CD4-positive, alpha-beta memory T cell (primary cell): Measurements from ENCODE around the gene SLC24A4. TPM values are rescaled to one million over a fixed set of nuclear protein-coding genes. Genes with fewer than 3 reads are reported as not detected.

Source experiments
- CTCF ChIA-PET: fragments of 350-600 bp; sonication (Branson Sonifier 250); formaldehyde crosslinking; loops from one replicate; lab custom pipeline; 2021; ENCODE audit warnings: inconsistent platforms; ENCODE audit not compliant: partially characterized antibody; lab: Charles Lee
- POLR2A ChIA-PET: fragments of 350-600 bp; sonication (Branson Sonifier 250); formaldehyde crosslinking; loops from one replicate; lab custom pipeline; 2021; ENCODE audit not compliant: partially characterized antibody; lab: Charles Lee
- DNase-seq, 5 donors: peaks; one replicate each; pipeline versions ENCODE4 v3.0.0 to v3.0.0-alpha.2; 2020 to 2022; ENCODE audit warnings: mixed read lengths in 1 of 5
- H3K27ac ChIP-seq: one replicate; pipeline ENCODE4 v1.7.0; 2013; ENCODE audit warnings: low read depth, low read length
- H3K27me3 ChIP-seq: 2 replicates; pipeline ENCODE4 v1.7.0; 2013; ENCODE audit warnings: mild to moderate bottlenecking, low read length, moderate library complexity; ENCODE audit not compliant: insufficient read depth
- H3K36me3 ChIP-seq: 2 replicates; pipeline ENCODE4 v1.7.0; 2013; ENCODE audit warnings: mild to moderate bottlenecking, low read length, moderate library complexity; ENCODE audit not compliant: insufficient read depth
- H3K4me1 ChIP-seq: 2 replicates; pipeline ENCODE4 v1.7.0; 2013; ENCODE audit warnings: mild to moderate bottlenecking, low read length, moderate library complexity; ENCODE audit not compliant: insufficient read depth
- H3K4me3 ChIP-seq, 2 donors: one replicate each; pipeline ENCODE4 v1.7.0; 2013; ENCODE audit warnings: low read length in 2 of 2, mild to moderate bottlenecking in 1 of 2
- H3K9me3 ChIP-seq, 2 donors: one replicate each; pipeline ENCODE4 v1.7.0; 2013; ENCODE audit warnings: low read length in 2 of 2, control low read depth in 1 of 2; ENCODE audit not compliant: control insufficient read depth in 1 of 2
- H3K27ac Mint-ChIP-seq, 7 donors: one replicate each; pipeline ENCODE4 v1.8.0; 2020 to 2021; ENCODE audit warnings: mixed read lengths in 7 of 7, mild to moderate bottlenecking in 6 of 7, inconsistent platforms in 3 of 7, moderate library complexity in 3 of 7
- H3K27me3 Mint-ChIP-seq, 2 donors: one replicate each; pipeline ENCODE4 v1.8.0; 2020 to 2021; ENCODE audit warnings: mixed read lengths in 2 of 2
- H3K36me3 Mint-ChIP-seq, 2 donors: one replicate each; pipeline ENCODE4 v1.8.0; 2020 to 2021; ENCODE audit warnings: mixed read lengths in 2 of 2, inconsistent platforms in 1 of 2, mild to moderate bottlenecking in 1 of 2
- H3K4me1 Mint-ChIP-seq, 4 donors: one replicate each; pipeline ENCODE4 v1.8.0; 2020 to 2021; ENCODE audit warnings: mixed read lengths in 4 of 4, mild to moderate bottlenecking in 1 of 4
- H3K4me3 Mint-ChIP-seq, 8 donors: one replicate each; pipeline ENCODE4 v1.8.0; 2020 to 2021; ENCODE audit warnings: mixed read lengths in 8 of 8, mild to moderate bottlenecking in 7 of 8, moderate library complexity in 6 of 8, inconsistent platforms in 3 of 8
- H3K9me3 Mint-ChIP-seq, 8 donors: one replicate each; pipeline ENCODE4 v1.8.0; 2020 to 2021; ENCODE audit warnings: mixed read lengths in 8 of 8, mild to moderate bottlenecking in 5 of 8, inconsistent platforms in 3 of 8, moderate library complexity in 1 of 8
- intact Hi-C: fragments of 100-400 bp; cut with micrococcal nuclease; formaldehyde crosslinking; loops from one replicate; pipeline ENCODE4 v1.15.1; 2023
- polyA plus RNA-seq, 2 donors: library from polyadenylated mRNA; unstranded; fragments of 300-500 nt; fragmentation: Illumina TruSeq; gene quantifications; one replicate each; pipeline ENCODE4 v1.2.3, GENCODE V29; 2021
- total RNA-seq, 2 experiments: library from RNA; stranded (reverse); gene quantifications; one replicate each; pipeline ENCODE4 v1.2.3, GENCODE V29; 2021

SLC24A4 gene
- total and polyA plus RNA-seq, 4 experiments from 2014 or later = not detected

DNA sequence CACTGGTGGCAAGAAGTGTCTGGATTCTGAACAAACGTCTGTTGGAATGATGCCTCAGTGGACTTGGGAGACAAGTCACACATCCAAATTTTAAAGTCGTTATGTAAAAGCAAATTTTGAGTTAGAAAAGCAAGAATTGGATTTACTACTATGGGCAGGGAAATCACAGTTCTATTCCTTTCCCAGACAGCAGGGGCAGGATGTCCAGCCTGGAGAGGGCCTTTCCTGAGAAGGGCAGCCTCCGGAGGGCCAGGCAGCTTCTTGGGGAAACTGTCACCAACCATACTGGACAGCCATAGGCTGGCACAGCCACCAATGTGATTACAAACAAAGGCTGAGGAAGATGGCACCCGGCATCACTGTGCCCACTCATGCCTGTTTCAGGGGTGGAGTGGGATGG, 11.1 kb downstream of the SLC24A4 start:
- ChIA-PET POLR2A (no interaction called here), CTCF (no interaction called here)
- H3K4me1 ChIP-seq = no peaks in the 10 kb centered on the region
- H3K36me3 ChIP-seq = no peaks in the 10 kb centered on the region
- Mint-ChIP-seq H3K9me3 (no peaks in the 10 kb centered on the region), H3K27ac (no peak overlapping the region), H3K4me3 (no peak overlapping the region), H3K4me1 (no peaks in the 10 kb centered on the region), H3K36me3 (no peaks in the 10 kb centered on the region), H3K27me3 (peaks cover 1 to 4% of the 10 kb centered on the region in 2 donors)
- no peak overlapping the region for H3K27ac ChIP-seq
- no peaks in the 10 kb centered on the region for H3K27me3 ChIP-seq
- H3K4me3 ChIP-seq = no peak overlapping the region
- no peak for DNase-seq
- no peaks in the 10 kb centered on the region for H3K9me3 ChIP-seq
- intact Hi-C loops = no loop called here

DNA sequence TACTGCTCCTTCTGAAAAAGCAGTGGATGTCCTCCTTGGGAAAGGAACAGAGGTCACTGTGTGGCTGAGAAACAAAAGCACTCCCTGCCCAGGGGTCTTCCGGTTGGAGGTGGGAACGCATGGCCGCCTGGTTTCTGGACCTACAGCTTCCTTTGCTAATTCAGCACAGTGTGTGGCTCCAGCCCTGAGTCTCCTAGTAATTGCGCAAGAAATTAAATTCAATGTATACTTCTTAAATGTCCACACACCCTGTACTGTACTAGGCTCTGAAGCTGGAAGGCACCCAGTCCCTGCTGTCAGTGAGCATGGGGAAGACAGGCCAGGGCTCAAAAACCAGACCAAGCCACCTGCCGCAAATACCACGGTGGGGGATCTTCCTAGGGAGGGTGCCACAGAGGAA, 13.4 kb downstream of the SLC24A4 start:
- Histone ChIP-seq H3K4me1 (no peaks in the 10 kb centered on the region), H3K27ac (no peak overlapping the region), H3K27me3 (no peaks in the 10 kb centered on the region), H3K4me3 (no peak overlapping the region), H3K36me3 (no peaks in the 10 kb centered on the region), H3K9me3 (no peaks in the 10 kb centered on the region)
- CTCF ChIA-PET = no interaction called here
- Mint-ChIP-seq H3K4me1 (no peaks in the 10 kb centered on the region), H3K27ac (no peak overlapping the region), H3K27me3 (peaks cover 9 to 11% of the 10 kb centered on the region in 2 donors), H3K9me3 (no peaks in the 10 kb centered on the region), H3K4me3 (no peak overlapping the region), H3K36me3 (no peaks in the 10 kb centered on the region)
- DNase-seq = no peak
- POLR2A ChIA-PET = no interaction called here
- intact Hi-C loops = no loop called here

DNA sequence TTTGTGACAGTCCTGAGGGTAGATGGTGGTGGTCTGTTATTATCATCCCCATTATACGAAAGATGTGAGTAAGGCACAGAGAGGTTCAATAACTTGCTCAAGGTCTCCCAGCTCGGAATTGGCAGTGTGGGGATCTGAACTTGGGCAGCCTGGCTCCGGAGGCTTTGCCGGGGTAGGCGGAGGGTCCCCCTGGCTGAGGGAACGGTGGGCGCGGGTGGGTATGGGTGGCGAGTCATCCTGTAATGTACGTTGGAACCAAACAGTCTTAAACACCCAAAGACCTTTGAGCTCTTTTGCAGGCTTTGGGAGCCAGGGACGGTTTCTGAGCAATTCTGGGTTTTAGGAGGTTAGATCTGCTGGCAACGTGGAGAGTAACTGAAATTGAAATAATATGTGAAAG, 16.5 kb downstream of the SLC24A4 start:
- no peak for DNase-seq
- intact Hi-C loops = no loop called here
- Mint-ChIP-seq H3K36me3 (no peaks in the 10 kb centered on the region), H3K4me3 (no peak overlapping the region), H3K27ac (no peak overlapping the region), H3K9me3 (peaks cover 0 to 4% (median under 1%) of the 10 kb centered on the region in 8 donors), H3K27me3 (peaks cover 19 to 27% of the 10 kb centered on the region in 2 donors), H3K4me1 (peaks cover 3 to 6% (median 5%) of the 10 kb centered on the region in 4 donors)
- no peak overlapping the region for H3K4me3 ChIP-seq
- H3K9me3 ChIP-seq = no peaks in the 10 kb centered on the region
- ChIA-PET POLR2A (no interaction called here), CTCF (no interaction called here)
- H3K4me1 ChIP-seq = no peaks in the 10 kb centered on the region
- no peak overlapping the region for H3K27ac ChIP-seq
- H3K27me3 ChIP-seq = no peaks in the 10 kb centered on the region
- H3K36me3 ChIP-seq = no peaks in the 10 kb centered on the region

DNA sequence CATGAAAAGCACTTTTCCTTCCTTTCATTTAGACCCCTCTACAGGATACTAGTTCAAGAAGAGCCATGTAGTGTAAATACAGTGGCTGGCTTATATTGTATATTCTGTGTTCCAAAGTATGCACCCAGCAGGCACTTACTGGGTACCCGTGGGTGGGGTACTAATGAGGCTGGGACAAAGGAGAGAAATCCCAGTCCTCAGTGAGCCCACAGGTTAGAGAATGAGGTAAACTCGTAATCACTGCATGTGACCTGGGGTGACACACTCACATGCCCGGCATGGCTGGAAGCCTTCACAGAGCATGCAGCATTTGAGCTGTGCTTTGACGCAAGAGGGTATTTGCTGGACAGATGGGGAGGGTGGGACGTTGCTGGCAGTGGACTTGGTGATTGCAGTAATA, 17.1 kb downstream of the SLC24A4 start:
- intact Hi-C loops = no loop called here
- ChIA-PET CTCF (no interaction called here), POLR2A (no interaction called here)
- H3K4me1 Mint-ChIP-seq = peaks cover 3 to 6% (median 5%) of the 10 kb centered on the region in 4 donors
- no peak overlapping the region for H3K4me3 ChIP-seq
- H3K4me1 ChIP-seq = no peaks in the 10 kb centered on the region
- H3K27me3 ChIP-seq = no peaks in the 10 kb centered on the region
- H3K9me3 Mint-ChIP-seq = peaks cover 0 to 5% (median under 1%) of the 10 kb centered on the region in 8 donors
- H3K36me3 ChIP-seq = no peaks in the 10 kb centered on the region
- H3K27ac ChIP-seq = no peak overlapping the region
- peaks cover 21 to 27% of the 10 kb centered on the region in 2 donors for H3K27me3 Mint-ChIP-seq
- no peaks in the 10 kb centered on the region for H3K9me3 ChIP-seq
- no peak overlapping the region for H3K27ac Mint-ChIP-seq
- H3K36me3 Mint-ChIP-seq = no peaks in the 10 kb centered on the region
- DNase-seq = no peak
- no peak overlapping the region for H3K4me3 Mint-ChIP-seq

DNA sequence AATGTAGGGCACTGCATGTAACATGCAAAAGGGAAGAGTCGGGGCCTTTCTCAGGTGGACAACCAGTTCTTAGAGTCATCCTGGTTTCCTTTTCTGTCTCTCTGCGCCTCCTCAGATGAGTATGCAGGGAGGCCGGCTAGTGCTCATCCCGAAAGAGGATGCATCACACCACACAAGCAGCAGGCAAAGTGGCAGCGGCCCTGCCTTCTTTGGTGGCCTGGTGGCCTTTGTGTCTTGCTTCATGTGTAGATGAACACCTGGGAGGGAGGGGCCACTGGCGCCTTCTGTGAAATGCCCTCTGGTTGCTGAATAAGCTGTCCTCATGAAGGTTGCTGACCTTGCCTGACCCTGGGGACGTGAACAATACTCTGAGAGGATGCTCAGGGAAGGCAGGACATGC, 18.0 kb downstream of the SLC24A4 start:
- H3K27ac ChIP-seq = no peak overlapping the region
- Mint-ChIP-seq H3K9me3 (peaks cover 0 to 5% (median under 1%) of the 10 kb centered on the region in 8 donors), H3K4me1 (peaks cover 3 to 6% (median 5%) of the 10 kb centered on the region in 4 donors), H3K27me3 (peaks cover 20 to 29% of the 10 kb centered on the region in 2 donors), H3K4me3 (no peak overlapping the region), H3K27ac (no peak overlapping the region), H3K36me3 (no peaks in the 10 kb centered on the region)
- no peak for DNase-seq
- H3K4me1 ChIP-seq = no peaks in the 10 kb centered on the region
- H3K27me3 ChIP-seq = no peaks in the 10 kb centered on the region
- no peaks in the 10 kb centered on the region for H3K36me3 ChIP-seq
- H3K4me3 ChIP-seq = no peak overlapping the region
- ChIA-PET CTCF (no interaction called here), POLR2A (no interaction called here)
- intact Hi-C loops = no loop called here
- H3K9me3 ChIP-seq = no peaks in the 10 kb centered on the region

DNA sequence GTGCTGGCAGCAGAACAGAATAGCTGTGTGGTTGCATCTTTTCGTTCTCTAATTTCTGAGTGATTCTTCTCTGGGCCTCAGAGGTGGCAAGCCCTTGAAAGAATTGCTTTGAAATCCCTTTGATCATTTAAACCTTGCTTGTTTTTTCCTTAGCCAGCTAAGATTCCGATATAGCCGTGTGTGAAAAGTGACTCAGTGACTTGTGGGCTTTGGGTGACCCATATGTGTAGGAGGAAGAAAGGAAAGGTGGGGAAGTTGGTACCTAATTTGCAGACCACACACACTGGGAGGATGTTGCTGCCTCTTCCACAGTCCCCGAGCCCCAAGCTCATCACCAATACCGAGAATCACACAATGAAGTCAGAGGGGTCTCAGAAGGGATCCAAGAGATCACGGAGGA, 18.8 kb downstream of the SLC24A4 start:
- Mint-ChIP-seq H3K27me3 (peaks cover 18 to 29% of the 10 kb centered on the region in 2 donors), H3K4me1 (peaks cover 3 to 6% (median 5%) of the 10 kb centered on the region in 4 donors), H3K27ac (peak overlapping the region in 1 of 7 donors; percentile 38), H3K4me3 (peak overlapping the region in 1 of 8 donors; percentile 4), H3K9me3 (peaks cover 0 to 5% (median under 1%) of the 10 kb centered on the region in 8 donors), H3K36me3 (no peaks in the 10 kb centered on the region)
- ChIA-PET POLR2A (no interaction called here), CTCF (no interaction called here)
- no peaks in the 10 kb centered on the region for H3K27me3 ChIP-seq
- DNase-seq = no peak
- H3K4me3 ChIP-seq = no peak overlapping the region
- no peak overlapping the region for H3K27ac ChIP-seq
- H3K36me3 ChIP-seq = no peaks in the 10 kb centered on the region
- H3K4me1 ChIP-seq = no peaks in the 10 kb centered on the region
- H3K9me3 ChIP-seq = no peaks in the 10 kb centered on the region
- intact Hi-C loops = no loop called here

DNA sequence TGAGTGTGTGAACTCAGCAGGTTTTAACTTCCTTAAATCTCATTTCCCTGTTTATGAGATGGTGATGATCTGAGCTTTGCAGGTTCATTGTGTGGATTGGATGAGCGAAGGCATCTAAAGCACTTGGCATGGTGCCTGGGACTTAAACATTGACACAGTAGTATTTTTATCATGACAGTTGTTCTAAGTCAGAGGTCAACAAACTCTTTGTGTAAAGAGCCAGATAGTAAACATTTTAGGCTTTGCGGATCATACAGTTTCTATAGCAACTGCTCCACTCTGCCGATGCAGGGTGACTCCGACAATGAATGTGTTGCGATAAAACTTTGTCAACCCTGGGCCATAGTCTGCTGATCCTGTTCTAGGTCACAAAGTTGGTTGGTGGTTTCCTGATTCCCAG, 25.2 kb downstream of the SLC24A4 start:
- CTCF ChIA-PET = no interaction called here
- H3K36me3 Mint-ChIP-seq = no peaks in the 10 kb centered on the region

DNA sequence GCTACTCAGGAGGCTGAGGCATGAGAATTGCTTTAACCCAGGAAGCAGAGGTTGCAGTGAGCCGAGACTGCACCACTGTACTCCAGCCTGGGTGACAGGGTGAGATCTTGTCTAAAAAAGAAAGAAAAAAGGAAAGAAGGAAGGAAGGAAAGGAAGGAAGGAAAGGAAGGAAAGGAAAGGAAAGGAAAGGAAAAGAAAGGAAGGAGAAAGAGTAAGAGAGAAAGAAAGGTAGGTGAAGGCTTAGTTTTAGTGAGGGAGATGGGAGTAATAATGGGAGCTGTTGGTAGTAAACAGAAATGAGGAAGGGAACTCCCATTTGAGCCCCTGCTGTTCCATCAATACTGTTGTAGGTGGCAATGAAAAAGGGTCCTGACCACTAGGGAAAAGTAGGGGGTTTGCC, 28.8 kb downstream of the SLC24A4 start:
- intact Hi-C loops = no loop called here
- Histone ChIP-seq H3K36me3 (no peaks in the 10 kb centered on the region), H3K4me3 (no peak overlapping the region), H3K9me3 (no peaks in the 10 kb centered on the region), H3K4me1 (no peaks in the 10 kb centered on the region), H3K27me3 (no peaks in the 10 kb centered on the region), H3K27ac (no peak overlapping the region)
- H3K4me3 Mint-ChIP-seq = no peak overlapping the region
- H3K36me3 Mint-ChIP-seq = no peaks in the 10 kb centered on the region
- CTCF ChIA-PET = interaction anchor here (1.4 kb wide), 1 partner anchor 331 kb away, joined by 3 read pairs; no protein-coding TSS in a partner anchor
- no peak for DNase-seq
- no peaks in the 10 kb centered on the region for H3K4me1 Mint-ChIP-seq
- no peaks in the 10 kb centered on the region for H3K9me3 Mint-ChIP-seq
- no peak overlapping the region for H3K27ac Mint-ChIP-seq
- POLR2A ChIA-PET = no interaction called here
- H3K27me3 Mint-ChIP-seq = peaks cover 7 to 8% of the 10 kb centered on the region in 2 donors

More for the DNA sequence above, 25.2 kb downstream of the SLC24A4 start:
- no peak overlapping the region for H3K4me3 ChIP-seq
- no peaks in the 10 kb centered on the region for H3K27me3 ChIP-seq
- Mint-ChIP-seq H3K27me3 (peaks cover 13 to 15% of the 10 kb centered on the region in 2 donors), H3K27ac (no peak overlapping the region), H3K4me1 (no peaks in the 10 kb centered on the region), H3K9me3 (peaks cover 0 to 5% (median 0%) of the 10 kb centered on the region in 8 donors), H3K4me3 (no peak overlapping the region)
- DNase-seq = no peak
- intact Hi-C loops = no loop called here
- no peak overlapping the region for H3K27ac ChIP-seq
- no peaks in the 10 kb centered on the region for H3K9me3 ChIP-seq
- H3K4me1 ChIP-seq = no peaks in the 10 kb centered on the region
- POLR2A ChIA-PET = no interaction called here
- no peaks in the 10 kb centered on the region for H3K36me3 ChIP-seq
